Aortic smooth muscle cell (primary cell): ENCODE measurements around the gene KCTD12. TPM values are rescaled to one million over a fixed set of nuclear protein-coding genes. Genes with fewer than 3 reads are reported as not detected.

Experiments
- total RNA-seq: library from RNA; depleted of rRNA; stranded (reverse); fragments of >200 nt; gene quantifications from 2 replicates; pipeline ENCODE4 v1.2.3, GENCODE V29; 2014

KCTD12 gene
- total RNA-seq: 73.1 and 97.4 TPM in 2 replicates

GRCh38 chr13:76886292-76887075, at the start of gene KCTD12:
Gene KCTD12 (minus strand): TSS chr13:76886405. CDS start chr13:76886148, 257 bp downstream.

Other genes with a start within 250 kb of the KCTD12 start
- not detected in 2 replicates for gene ACOD1, start 62.1 kb upstream of the KCTD12 start, total RNA-seq
- gene CLN5, start 105.7 kb upstream of the KCTD12 start, total RNA-seq: 27.3 and 32.8 TPM in 2 replicates
- gene FBXL3, start 140.8 kb upstream of the KCTD12 start, total RNA-seq: 63.9 and 65.3 TPM in 2 replicates